Erythroblast (primary cell): ENCODE measurements around the gene SNX27.

Experiments used
- GATA1 ChIP-seq: IDR thresholded peaks from 2 replicates; pipeline ENCODE4 v1.6.1; 2011; ENCODE audit warnings: low read depth, mild to moderate bottlenecking, control low read depth, low read length, moderate library complexity
- POLR2A ChIP-seq: IDR thresholded peaks from 2 replicates; pipeline ENCODE4 v1.6.1; 2011; ENCODE audit warnings: mild to moderate bottlenecking, low read length

- TF ChIP-seq POLR2A (no peak), GATA1 (no peak)
Observed at GRCh38 chr1:151638812-151639211, 27.0 kb downstream of the SNX27 start.
